Hepatic stellate cell (primary cell): Measurements from ENCODE around the gene TSPAN16.
"Not testable (repeated sequence)": the region's sequence is repeated elsewhere in the genome, so short reads cannot be mapped to it uniquely, and the experiment has no call there.

Source experiments
- DNase-seq: peaks from one replicate; pipeline ENCODE4 v3.0.0; 2011; ENCODE audit warnings: low spot score

The TSPAN16 gene

GRCh38 chr19:11345122-11345803 lies 49.3 kb downstream of the TSPAN16 start:
- DNase-seq = no peak

- DNase-seq = peak; percentile 99
Measured at GRCh38 chr19:11346104-11346940, 50.4 kb downstream of the TSPAN16 start, which contains the start of the genes CCDC159 and TMEM205. TSS of gene CCDC159 (plus strand) at chr19:11346519. CDS start at chr19:11346607, 88 bp downstream. TSS of gene TMEM205 (minus strand) at chr19:11346268. CDS start at chr19:11345619, 649 bp downstream.

GRCh38 chr19:11347546-11348039 lies 51.6 kb downstream of the TSPAN16 start:
- no peak for DNase-seq

- no peak for DNase-seq
Measured at GRCh38 chr19:11349171-11349570, 53.2 kb downstream of the TSPAN16 start.

- not testable (repeated sequence) for DNase-seq
Measured at GRCh38 chr19:11354102-11354501, 58.1 kb downstream of the TSPAN16 start.

GRCh38 chr19:11355160-11356073 lies 59.5 kb downstream of the TSPAN16 start, which contains the start of gene PLPPR2:
TSS of gene PLPPR2 (plus strand) at chr19:11355432. CDS start at chr19:11357674, 2,242 bp downstream.
- peak; percentile 95 for DNase-seq

GRCh38 chr19:11356074-11356397 lies 60.1 kb downstream of the TSPAN16 start:
- no peak for DNase-seq

GRCh38 chr19:11356676-11357550 lies 61.0 kb downstream of the TSPAN16 start:
- DNase-seq = no peak

GRCh38 chr19:11359421-11359820 lies 63.5 kb downstream of the TSPAN16 start:
- no peak for DNase-seq

GRCh38 chr19:11361037-11361770 lies 65.2 kb downstream of the TSPAN16 start:
- DNase-seq = no peak

GRCh38 chr19:11361771-11362731 lies 66.1 kb downstream of the TSPAN16 start:
- no peak for DNase-seq

GRCh38 chr19:11363881-11364280 lies 67.9 kb downstream of the TSPAN16 start:
- no peak for DNase-seq

GRCh38 chr19:11364296-11364904 lies 68.4 kb downstream of the TSPAN16 start:
- DNase-seq = no peak

GRCh38 chr19:11364935-11365334 lies 69.0 kb downstream of the TSPAN16 start:
- no peak for DNase-seq
